GM15510 (cell line): ENCODE data around the gene STAT1.
A peak's percentile ranks its signal among the peaks of the same experiment; 100 is the strongest.

ENCODE experiments used
- POLR2A ChIP-seq: IDR thresholded peaks from 3 replicates; pipeline ENCODE4 v1.6.1; 2011; ENCODE audit warnings: borderline replicate concordance; ENCODE audit not compliant: insufficient read length; ENCODE audit errors: extremely low read depth

STAT1 gene

GRCh38 chr2:190982262-190983034 lies 31.5 kb downstream of the STAT1 start:
- no peak for TF ChIP-seq POLR2A

GRCh38 chr2:190981733-190982132 lies 32.2 kb downstream of the STAT1 start:
- TF ChIP-seq POLR2A, result no peak

GRCh38 chr2:190981333-190981732 lies 32.6 kb downstream of the STAT1 start:
- no peak for TF ChIP-seq POLR2A

- no peak for TF ChIP-seq POLR2A
Observed at GRCh38 chr2:190980630-190981209, 33.3 kb downstream of the STAT1 start.

GRCh38 chr2:190979906-190980629 lies 33.9 kb downstream of the STAT1 start:
- TF ChIP-seq POLR2A, result no peak

GRCh38 chr2:190978389-190979053 lies 35.5 kb downstream of the STAT1 start:
- peak; percentile 3 for TF ChIP-seq POLR2A

GRCh38 chr2:190977505-190977904 lies 36.5 kb downstream of the STAT1 start:
- TF ChIP-seq POLR2A, result no peak

- TF ChIP-seq POLR2A, result no peak
Observed at GRCh38 chr2:190976521-190976920, 37.5 kb downstream of the STAT1 start.

GRCh38 chr2:190974629-190975361 lies 39.2 kb downstream of the STAT1 start:
- no peak for TF ChIP-seq POLR2A

GRCh38 chr2:190973726-190974628 lies 40.0 kb downstream of the STAT1 start:
- no peak for TF ChIP-seq POLR2A

- no peak for TF ChIP-seq POLR2A
Observed at GRCh38 chr2:190973262-190973661, 40.7 kb downstream of the STAT1 start.

GRCh38 chr2:190972846-190973245 lies 41.1 kb downstream of the STAT1 start:
- TF ChIP-seq POLR2A, result no peak

GRCh38 chr2:190972213-190972612 lies 41.8 kb downstream of the STAT1 start:
- TF ChIP-seq POLR2A, result no peak
